ENCODE data around the gene ACSS3. TPM values are rescaled to one million over a fixed set of nuclear protein-coding genes. Genes with fewer than 3 reads are reported as not detected.

The ACSS3 gene
- polyA plus RNA-seq, 1 of the 3 experiments (the other 2 are of a cell fraction): 0.02 TPM

DNA sequence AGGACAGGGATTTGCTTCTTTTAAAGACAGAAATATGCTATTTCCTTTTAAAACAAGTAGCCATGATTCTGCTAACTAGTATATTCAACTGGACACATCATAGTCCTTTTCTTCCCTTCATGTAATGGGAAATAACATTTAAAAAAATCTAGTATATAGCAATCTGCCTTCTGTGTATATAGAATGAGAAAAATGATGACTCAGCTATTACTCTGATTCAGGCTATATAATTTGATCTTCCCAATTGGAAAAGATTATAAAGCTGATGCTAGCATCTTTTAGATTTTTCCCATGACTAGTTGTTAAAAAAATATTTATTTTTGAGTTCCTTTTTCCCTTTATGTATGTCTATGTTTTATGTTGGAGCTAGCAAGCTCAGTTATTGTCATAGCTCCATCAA, 86.9 kb downstream of the ACSS3 start:
- no peaks in the 10 kb centered on the region for H3K79me2 ChIP-seq (ENCODE audit: insufficient read depth)
- no peak overlapping the region for H2AFZ ChIP-seq (ENCODE audit: low read depth)
- POLR2A ChIA-PET: no interaction called here

More for the DNA sequence above, 86.9 kb downstream of the ACSS3 start:
- no peak for DNase-seq
- no peak overlapping the region for H3K4me2 ChIP-seq
- TF ChIP-seq, protein P1, sequence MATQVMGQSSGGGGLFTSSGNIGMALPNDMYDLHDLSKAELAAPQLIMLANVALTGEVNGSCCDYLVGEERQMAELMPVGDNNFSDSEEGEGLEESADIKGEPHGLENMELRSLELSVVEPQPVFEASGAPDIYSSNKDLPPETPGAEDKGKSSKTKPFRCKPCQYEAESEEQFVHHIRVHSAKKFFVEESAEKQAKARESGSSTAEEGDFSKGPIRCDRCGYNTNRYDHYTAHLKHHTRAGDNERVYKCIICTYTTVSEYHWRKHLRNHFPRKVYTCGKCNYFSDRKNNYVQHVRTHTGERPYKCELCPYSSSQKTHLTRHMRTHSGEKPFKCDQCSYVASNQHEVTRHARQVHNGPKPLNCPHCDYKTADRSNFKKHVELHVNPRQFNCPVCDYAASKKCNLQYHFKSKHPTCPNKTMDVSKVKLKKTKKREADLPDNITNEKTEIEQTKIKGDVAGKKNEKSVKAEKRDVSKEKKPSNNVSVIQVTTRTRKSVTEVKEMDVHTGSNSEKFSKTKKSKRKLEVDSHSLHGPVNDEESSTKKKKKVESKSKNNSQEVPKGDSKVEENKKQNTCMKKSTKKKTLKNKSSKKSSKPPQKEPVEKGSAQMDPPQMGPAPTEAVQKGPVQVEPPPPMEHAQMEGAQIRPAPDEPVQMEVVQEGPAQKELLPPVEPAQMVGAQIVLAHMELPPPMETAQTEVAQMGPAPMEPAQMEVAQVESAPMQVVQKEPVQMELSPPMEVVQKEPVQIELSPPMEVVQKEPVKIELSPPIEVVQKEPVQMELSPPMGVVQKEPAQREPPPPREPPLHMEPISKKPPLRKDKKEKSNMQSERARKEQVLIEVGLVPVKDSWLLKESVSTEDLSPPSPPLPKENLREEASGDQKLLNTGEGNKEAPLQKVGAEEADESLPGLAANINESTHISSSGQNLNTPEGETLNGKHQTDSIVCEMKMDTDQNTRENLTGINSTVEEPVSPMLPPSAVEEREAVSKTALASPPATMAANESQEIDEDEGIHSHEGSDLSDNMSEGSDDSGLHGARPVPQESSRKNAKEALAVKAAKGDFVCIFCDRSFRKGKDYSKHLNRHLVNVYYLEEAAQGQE (IDR thresholded peaks at IDR 0.05; ENCODE audit: low read depth, low read length): no peak
- no peak for TF ChIP-seq RAD21 (IDR thresholded peaks at IDR 0.05; ENCODE audit: low read length)
- TF ChIP-seq NRF1 (IDR thresholded peaks at IDR 0.05; ENCODE audit: low read depth, low read length): no peak
- TF ChIP-seq TCF12 (IDR thresholded peaks at IDR 0.05): no peak
- TF ChIP-seq MAX (IDR thresholded peaks at IDR 0.05; ENCODE audit: low read depth): no peak
- no peak for TF ChIP-seq RXRA (IDR thresholded peaks at IDR 0.05; ENCODE audit: borderline replicate concordance, low read depth)
- TF ChIP-seq JUND (IDR thresholded peaks at IDR 0.05): no peak
- TF ChIP-seq PBX3 (IDR thresholded peaks at IDR 0.05): no peak
- TF ChIP-seq EP300 (IDR thresholded peaks at IDR 0.05; ENCODE audit: borderline replicate concordance in 1 of 2, low read depth in 1 of 2, low read length in 1 of 2): no peak
- TF ChIP-seq TEAD4 (IDR thresholded peaks at IDR 0.05; ENCODE audit: borderline replicate concordance, insufficient read depth): no peak
- TF ChIP-seq FOXM1 (IDR thresholded peaks at IDR 0.05; ENCODE audit: low read depth): no peak
- TF ChIP-seq FOSL2 (IDR thresholded peaks at IDR 0.05; ENCODE audit: borderline replicate concordance, low read depth): no peak
- no peak for TF ChIP-seq YY1 (IDR thresholded peaks at IDR 0.05; ENCODE audit: low read depth)
- no peak for TF ChIP-seq ELF1 (IDR thresholded peaks at IDR 0.05)
- TF ChIP-seq, protein P2, sequence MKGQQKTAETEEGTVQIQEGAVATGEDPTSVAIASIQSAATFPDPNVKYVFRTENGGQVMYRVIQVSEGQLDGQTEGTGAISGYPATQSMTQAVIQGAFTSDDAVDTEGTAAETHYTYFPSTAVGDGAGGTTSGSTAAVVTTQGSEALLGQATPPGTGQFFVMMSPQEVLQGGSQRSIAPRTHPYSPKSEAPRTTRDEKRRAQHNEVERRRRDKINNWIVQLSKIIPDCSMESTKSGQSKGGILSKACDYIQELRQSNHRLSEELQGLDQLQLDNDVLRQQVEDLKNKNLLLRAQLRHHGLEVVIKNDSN (IDR thresholded peaks at IDR 0.05; ENCODE audit: borderline replicate concordance, low read depth): no peak
- H3K9ac ChIP-seq: no peak overlapping the region
- H3K9me2 ChIP-seq: no peaks in the 10 kb centered on the region
- no peaks in the 10 kb centered on the region for H3K27me3 ChIP-seq (ENCODE audit: insufficient read depth)
- no peaks in the 10 kb centered on the region for H3K9me3 ChIP-seq
- CTCF ChIA-PET: no interaction called here
- no peak overlapping the region for H3K27ac ChIP-seq (ENCODE audit: low read depth in 2 of 2, low read length in 1 of 2)
- no peak overlapping the region for H3K4me3 ChIP-seq (ENCODE audit: low read depth in 2 of 2, low read length in 1 of 2)
- no peaks in the 10 kb centered on the region for H3F3A ChIP-seq (replicated peaks; ENCODE audit: insufficient read depth)
- no peaks in the 10 kb centered on the region for H3K36me3 ChIP-seq (replicated peaks in 1 of 2; ENCODE audit: control insufficient read depth in 1 of 2, insufficient read depth in 2 of 2, low read length in 1 of 2)
- no peaks in the 10 kb centered on the region for H4K20me1 ChIP-seq (ENCODE audit: insufficient read depth)
- no peaks in the 10 kb centered on the region for H3K4me1 ChIP-seq (ENCODE audit: control insufficient read depth in 1 of 2, insufficient read depth in 2 of 2, low read depth in 1 of 2, low read length in 1 of 2)
